A549 treated with ZK216348 at 1 μM for 4 hours (cell line): ENCODE data around the gene NTRK2. TPM values are rescaled to one million over a fixed set of nuclear protein-coding genes. Genes with fewer than 3 reads are reported as not detected.

Experiments used
- total RNA-seq: library from RNA; stranded (reverse); fragments of 200-300 nt; extraction: Qiagen RNA extraction; gene quantifications from 5 replicates; pipeline ENCODE4 v1.2.3, GENCODE V29; 2022; ENCODE audit warnings: low read depth

Gene NTRK2
- 0.02 to 0.05 TPM (median 0.04 TPM) in 3 of 5 replicates, not detected in the others for total RNA-seq

DNA sequence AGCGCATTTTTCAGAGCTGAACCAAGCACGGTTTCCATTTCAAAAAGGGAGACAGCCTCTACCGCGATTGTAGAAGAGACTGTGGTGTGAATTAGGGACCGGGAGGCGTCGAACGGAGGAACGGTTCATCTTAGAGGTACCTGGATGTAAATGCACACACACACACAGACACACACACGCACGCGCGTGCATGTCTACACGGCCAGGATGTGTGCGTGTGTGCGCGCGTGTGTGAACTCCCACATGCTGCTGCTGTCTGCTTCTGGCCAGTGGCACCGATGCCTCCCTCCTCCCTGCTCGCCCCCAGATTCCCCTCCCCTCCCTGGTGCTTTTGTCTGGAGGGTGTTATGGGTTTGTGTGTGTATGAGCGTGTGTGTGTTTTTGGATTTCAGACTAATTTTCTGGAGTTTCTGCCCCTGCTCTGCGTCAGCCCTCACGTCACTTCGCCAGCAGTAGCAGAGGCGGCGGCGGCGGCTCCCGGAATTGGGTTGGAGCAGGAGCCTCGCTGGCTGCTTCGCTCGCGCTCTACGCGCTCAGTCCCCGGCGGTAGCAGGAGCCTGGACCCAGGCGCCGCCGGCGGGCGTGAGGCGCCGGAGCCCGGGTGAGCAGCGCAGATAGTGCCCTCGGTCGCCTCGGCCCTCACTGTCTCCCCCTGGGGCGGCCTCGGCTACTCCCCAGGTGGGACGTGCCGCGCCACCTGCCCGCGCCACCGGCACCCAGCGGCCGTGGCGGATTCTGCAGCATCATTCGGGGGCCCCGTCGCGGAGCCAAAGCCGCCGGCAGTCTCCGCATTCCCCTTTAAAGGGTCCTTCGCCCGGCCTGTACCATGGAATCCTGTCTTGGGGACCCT, at the start of gene NTRK2:
Gene NTRK2, plus strand, starts transcription at position 442 of the 850 bp plus-strand sequence. CDS start 1,020 bp downstream, outside the sequence.

